Skeletal muscle cell (primary cell): Measurements from ENCODE around the gene CR1.
"Not testable (repeated sequence)": the region's sequence is repeated elsewhere in the genome, so short reads cannot be mapped to it uniquely, and the experiment has no call there.

ENCODE experiments used
- DNase-seq: peaks from one replicate; pipeline ENCODE4 v3.0.0-alpha.2; 2010; ENCODE audit warnings: low read depth
- H3K4me3 ChIP-seq: 2 replicates; pipeline ENCODE4 v1.5.1; 2011; ENCODE audit warnings: low read depth, mild to moderate bottlenecking, control low read depth, low read length, moderate library complexity

CR1 gene

DNA sequence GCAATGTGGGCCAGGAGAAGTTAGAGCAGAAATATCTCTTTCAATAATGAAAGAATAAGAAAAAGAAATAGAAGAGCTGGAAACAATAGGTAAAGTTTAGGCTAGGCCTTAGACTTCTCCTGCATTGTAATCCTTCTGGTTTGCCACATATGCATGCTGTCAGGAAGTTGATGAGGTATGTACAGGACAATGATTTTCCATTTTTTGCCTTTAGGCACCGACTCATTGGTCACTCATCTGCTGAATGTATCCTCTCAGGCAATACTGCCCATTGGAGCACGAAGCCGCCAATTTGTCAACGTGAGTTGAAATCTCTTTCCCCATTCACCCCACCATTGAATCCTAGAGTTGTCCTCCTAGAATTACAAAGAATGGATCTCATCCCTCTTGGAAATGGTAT lies 79.4 kb downstream of the CR1 start:
- H3K4me3 ChIP-seq, DNase-seq: not testable (repeated sequence)

DNA sequence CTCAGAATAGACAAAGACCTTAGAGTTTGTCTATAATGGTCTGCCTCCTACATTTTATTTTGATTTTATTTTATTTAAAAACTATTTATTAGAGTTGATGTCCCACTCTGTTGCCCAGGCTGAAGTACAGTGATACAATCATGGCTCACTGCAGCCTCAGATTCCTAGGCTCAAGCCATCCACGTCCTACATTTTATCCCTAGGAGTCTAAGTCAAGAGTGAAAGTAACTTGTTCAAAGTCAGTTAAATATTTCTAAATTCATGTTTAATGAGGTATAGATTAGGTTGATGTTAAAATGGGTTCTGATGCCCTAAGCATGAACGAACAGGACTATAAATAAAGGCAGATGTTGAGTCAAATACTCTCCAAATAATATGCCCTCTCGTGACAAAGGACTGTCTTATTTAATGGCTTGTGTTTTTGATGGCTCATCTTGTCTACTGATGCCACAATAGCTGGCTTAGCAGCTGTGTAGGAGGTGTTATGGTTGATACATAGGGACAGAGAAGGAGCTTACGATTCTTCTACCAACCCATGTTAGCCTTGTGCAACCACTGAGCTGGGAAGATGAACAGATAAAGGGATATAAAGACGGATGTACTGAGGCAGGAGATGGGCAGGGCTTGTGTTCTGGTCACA lies 83.0 kb downstream of the CR1 start:
- H3K4me3 ChIP-seq = no peak overlapping the region
- no peak for DNase-seq

DNA sequence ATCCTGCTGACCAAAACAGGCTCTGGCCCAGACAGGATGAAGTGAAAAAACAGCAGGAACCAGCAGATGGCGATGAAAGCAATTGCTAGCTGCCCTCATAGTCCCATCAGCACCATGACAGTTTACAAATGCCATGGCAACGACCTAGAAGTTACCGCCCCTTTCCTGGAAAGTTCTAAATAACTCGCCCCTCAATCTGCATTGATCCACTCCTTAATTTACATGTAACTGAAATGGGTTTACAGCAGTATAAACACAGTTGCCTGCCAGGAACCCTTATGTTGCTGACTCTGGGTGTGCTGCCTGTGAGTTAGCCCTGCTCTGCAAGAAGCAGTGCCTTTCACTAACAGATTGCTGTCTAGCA lies 83.5 kb downstream of the CR1 start:
- peak; percentile 20 for DNase-seq

DNA sequence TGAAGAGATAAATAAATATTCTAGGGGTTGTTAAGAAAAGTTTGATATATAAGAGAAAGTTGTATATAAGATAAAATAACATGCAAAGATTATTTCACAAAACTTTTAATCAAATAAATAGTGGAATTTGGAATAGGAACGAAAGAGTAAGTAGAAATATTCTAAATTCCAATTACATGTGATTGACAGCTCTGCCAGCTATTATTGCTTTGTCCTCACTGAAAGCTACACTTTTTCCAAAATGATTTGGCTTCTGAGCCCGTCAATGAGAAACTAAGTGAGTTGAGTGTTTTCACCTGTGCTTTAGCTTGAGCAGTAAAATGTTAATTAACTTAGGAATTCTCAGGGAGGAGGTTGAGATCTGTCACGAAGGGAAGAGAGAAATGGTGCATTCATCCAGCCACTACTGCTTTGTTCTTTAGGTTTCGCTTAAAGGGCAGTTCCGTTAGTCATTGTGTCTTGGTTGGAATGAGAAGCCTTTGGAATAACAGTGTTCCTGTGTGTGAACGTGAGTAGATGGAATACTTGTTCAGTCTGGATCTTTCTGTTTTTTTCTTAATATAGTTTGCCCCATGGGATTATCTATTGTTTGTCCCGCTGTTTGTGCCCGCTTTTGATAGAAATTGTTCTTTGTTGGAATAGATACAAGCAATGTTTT lies 85.7 kb downstream of the CR1 start:
- no peak for DNase-seq
- H3K4me3 ChIP-seq = no peak overlapping the region

More for the DNA sequence above, 83.5 kb downstream of the CR1 start:
- no peak overlapping the region for H3K4me3 ChIP-seq

DNA sequence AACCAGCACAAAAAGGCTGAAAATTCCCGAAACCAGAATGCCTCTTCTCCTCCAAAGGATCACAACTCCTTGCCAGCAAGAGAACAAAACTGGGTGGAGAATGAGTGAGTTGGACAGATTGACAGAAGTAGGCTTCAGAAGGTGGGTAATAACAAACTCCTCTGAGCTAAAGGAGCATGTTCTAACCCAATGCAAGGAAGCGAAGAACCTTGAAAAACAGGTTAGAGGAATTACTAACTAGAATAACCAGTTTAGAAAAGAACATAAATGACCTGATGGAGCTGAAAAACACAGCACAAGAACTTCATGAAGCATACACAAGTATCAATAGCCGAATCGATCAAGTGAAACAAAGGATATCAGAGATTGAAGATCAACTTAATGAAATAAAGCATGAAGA lies 93.5 kb downstream of the CR1 start:
- not testable (repeated sequence) for DNase-seq, H3K4me3 ChIP-seq

DNA sequence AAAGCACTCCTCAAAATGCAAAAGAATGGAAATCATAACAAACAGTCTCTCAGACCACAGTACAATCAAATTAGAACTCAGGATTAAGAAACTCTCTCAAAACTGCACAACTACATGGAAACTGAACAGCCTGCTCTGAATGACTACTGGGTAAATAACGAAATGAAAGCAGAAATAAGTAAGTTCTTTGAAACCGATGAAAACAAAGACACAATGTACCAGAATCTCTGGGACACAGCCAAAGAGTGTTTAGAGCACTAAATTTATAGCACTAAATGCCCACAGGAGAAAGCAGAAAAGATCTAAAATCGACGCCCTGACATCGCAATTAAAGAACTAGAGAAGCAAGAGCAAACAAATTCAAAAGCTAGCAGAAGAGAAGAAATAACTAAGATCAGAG lies 95.2 kb downstream of the CR1 start:
- DNase-seq, H3K4me3 ChIP-seq: not testable (repeated sequence)

DNA sequence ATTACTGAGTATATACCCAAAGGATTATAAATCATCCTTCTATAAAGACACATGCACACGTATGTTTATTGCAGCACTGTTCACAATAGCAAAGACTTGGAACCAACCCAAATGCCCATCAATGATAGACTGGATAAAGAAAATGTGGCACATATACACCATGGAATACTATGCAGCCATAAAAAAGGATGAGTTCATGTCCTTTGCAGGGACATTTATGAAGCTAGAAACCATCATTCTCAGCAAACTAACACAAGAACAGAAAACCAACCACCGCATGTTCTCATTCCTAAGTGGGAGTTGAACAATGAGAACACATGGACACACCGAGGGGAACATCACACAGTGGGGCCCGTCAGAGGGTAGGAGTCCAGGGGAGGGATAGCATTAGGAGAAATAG lies 98.1 kb downstream of the CR1 start:
- not testable (repeated sequence) for DNase-seq, H3K4me3 ChIP-seq

DNA sequence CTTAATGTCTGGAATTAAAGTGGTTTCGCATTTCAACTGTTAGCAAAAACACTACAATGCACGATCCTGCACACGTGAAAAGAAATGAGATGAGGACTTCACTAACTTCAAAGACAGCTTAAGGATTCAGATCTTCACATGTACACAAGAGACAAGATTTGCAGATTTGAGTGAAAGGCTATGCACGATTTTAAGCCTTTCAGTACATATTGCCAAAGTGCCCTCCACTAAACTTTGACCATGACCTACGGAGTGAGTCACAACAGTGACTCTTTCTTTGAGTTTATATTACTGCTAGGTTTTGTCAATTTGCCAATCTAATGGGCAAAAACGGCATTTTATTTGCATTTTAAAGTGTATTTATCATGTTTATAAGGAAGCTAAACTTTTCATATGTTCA lies 107.8 kb downstream of the CR1 start:
- no peak overlapping the region for H3K4me3 ChIP-seq
- DNase-seq = peak; percentile 22

DNA sequence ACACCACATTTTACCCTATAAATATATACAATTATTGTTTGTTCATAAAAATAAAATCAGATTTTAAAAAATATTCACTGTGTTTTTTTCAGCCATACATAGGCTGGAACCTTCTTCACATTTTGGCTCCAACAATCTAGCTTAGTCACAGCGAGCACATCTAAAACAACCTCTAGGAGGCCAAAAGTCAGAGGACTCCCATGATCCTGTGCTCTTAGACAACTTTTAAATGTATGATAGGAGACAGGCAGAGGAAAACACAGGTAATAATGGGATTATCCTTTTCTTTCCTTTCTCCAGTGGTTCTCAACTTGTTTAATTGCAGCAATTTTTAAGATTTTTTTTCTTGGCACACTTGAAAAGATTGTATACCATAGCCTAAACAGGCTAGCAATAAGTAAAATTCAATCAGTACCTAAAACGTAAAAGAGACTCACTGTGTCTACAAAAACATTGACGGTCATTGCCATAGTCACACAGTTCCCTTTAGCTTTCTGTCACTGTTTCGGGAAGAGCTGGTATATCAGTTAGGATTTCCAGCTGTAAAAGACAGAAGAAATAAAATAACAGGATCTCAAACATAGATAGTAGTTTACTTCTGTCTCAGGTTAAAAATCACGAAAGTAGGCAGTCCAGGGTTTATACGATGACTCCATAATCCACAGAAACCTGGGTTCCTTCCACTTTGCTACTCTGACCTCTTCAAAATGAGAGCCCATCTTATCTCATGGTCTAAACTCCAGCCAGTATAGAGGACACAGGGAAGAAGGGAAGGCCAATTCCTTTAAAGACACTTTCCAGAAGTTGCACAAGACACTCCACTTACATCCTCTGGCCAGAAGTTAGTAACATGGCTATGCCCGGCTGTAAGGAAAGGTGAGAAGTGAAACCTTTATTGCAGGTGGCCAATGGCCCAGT lies 109.7 kb downstream of the CR1 start:
- DNase-seq = no peak
- H3K4me3 ChIP-seq = no peak overlapping the region

DNA sequence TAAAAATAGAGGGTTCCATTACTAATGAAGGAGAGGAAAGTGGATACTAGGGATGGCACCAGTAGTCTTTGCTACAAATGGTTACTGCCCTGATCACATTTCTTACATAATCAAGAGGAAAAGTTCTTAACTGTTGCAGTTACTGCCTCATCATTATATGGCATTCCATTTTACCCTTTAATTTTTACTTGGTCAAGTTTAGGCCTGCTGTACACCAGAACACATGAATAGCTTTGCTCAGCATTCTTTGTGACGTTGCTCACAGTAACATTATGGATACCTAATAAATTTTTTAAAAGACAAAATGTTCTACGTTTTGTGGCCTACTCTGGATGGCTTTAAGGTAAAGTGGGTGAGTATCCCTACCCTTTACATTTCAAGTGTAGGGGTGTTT lies 110.4 kb downstream of the CR1 start:
- H3K4me3 ChIP-seq = no peak overlapping the region
- no peak for DNase-seq

DNA sequence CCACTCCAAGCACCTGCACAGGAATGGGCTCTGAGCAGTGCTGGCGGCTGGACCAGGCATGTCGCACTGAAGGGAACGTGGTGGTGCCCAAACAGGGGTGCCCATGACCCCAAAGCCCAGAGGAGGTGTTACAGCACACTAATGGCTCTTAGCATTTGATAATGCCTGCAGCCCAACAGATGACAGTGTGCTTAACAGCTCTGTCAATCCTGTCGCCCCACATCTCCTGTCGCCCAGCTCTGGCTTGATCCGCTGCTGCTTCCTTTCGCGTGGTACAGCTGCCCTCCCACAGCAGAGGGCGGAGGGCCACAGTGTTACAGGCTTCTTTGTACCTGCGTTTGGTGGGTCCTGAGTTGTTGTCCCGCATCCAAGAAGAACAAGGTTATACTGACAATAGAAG lies 116.8 kb downstream of the CR1 start:
- DNase-seq = no peak
- no peak overlapping the region for H3K4me3 ChIP-seq

DNA sequence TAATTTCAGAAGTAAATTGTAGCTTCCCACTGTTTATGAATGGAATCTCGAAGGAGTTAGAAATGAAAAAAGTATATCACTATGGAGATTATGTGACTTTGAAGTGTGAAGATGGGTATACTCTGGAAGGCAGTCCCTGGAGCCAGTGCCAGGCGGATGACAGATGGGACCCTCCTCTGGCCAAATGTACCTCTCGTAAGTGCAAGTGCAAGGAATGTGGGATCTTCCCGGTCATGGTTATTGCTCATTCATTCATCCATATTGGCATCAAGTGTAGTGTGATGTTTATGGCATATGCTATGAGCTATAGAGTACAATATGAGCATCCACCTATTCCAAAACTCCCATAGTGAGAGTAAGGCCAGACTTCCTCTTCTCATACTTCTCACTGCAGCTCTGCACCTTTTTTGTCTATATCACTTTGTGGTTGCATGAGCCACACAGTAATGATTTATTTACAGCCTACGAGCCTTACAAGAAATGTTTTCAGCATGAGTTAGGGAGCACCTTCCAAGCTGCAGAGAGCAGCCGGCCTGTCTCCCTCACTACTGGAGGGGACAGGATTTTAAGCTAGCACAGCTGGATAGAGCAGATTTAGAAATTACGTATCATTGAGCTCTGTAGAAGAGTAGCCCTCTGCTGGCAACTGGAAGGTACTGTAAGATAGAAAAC lies 124.0 kb downstream of the CR1 start:
- no peak overlapping the region for H3K4me3 ChIP-seq
- DNase-seq = peak; percentile 7

DNA sequence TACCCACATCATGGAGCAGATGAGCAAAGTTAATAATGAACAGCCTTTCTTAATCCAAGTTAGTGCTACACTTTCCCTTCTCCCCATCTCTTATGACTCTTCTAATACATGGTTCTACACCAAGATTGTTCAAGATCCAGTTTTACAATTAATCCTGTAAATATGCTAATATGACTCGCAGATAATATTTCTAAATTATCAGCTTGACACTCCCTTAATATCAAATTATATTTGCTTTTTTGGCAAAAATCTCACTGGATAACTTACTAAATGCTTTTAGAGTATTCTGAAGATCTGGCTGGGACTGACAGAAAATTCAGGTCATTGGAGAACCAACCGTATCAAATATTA lies 124.6 kb downstream of the CR1 start:
- no peak overlapping the region for H3K4me3 ChIP-seq
- no peak for DNase-seq

DNA sequence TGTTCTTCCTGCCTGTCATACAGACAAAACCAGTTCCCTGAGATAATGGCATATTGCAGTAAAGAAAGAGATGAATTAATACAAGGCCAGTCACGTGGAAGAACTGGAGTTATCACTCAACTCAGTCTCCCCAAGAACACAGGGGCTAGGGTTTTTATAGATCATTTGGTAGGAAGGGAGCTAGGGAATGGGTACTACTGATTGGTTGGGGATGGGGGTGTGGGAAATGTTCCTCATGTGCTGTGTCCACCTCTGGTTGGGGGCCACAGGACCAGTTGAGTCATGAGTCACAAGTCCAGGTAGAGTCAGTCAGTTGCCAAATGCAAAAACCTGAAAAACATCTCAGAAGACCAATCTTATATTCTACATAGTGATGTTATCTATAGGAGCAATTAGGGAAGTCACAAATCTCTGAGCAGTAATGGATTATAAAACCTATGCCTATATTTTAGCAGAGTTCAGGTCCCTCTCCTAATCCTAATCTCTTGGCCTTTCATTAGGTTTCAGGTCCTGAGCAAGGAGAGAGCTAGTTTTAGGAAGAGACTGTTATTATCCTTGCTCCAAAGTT lies 129.6 kb downstream of the CR1 start:
- H3K4me3 ChIP-seq, DNase-seq: not testable (repeated sequence)

DNA sequence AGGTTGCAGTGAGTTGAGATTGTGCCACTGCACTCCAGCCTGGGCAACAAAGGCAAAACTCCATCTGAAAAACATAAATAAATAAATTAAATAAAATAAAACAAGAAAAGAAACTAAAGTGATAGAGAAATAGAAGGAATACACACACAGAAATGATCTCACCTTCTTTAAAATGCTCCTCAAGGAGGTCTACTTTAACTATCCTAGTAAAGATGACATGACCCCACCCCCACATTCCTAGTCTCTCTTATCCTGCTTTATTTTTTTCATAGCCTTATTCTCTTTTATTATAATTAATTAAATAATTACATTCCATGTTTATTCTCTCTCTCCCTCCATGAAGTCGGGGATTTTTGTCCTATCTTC lies 131.0 kb downstream of the CR1 start:
- DNase-seq = no peak
- H3K4me3 ChIP-seq = no peak overlapping the region

DNA sequence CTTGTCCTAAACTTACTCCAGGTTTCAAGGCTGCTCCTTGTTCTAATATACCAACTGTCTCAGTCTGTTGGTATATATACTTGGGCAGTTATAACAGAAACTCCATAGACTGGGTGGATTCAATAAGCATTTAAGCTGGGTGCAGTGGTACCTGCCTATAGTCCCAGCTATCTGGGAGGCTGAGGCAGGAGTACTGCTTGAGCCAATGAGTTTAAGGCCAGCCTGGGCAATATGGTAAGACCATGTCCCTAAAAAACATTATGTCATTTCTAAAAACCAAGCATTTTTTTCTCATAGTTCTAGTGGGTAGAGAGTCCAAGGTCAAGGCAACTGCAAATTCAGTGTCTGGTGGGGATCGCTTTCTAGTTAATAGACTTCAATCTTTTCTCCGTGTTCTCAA lies 131.5 kb downstream of the CR1 start:
- no peak overlapping the region for H3K4me3 ChIP-seq
- DNase-seq = no peak

DNA sequence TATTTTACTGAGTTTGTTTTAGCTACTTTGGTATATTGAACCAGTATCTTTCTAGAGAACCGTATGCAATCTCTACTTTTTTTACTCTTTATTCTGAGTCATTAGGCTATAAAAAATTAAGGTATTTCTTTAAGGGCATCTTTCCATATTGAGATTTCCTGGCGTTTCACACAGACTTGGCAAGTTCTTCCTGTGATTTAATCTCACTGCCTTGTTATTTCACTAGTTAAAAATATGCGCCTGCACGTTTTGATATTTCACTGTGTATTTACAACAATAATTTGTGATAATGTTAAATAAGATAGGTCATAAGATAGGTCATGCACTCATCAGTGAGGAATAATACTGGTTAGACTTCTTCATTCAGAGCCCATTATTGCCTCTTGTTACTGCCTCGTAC lies 132.8 kb downstream of the CR1 start:
- H3K4me3 ChIP-seq = no peak overlapping the region
- no peak for DNase-seq

DNA sequence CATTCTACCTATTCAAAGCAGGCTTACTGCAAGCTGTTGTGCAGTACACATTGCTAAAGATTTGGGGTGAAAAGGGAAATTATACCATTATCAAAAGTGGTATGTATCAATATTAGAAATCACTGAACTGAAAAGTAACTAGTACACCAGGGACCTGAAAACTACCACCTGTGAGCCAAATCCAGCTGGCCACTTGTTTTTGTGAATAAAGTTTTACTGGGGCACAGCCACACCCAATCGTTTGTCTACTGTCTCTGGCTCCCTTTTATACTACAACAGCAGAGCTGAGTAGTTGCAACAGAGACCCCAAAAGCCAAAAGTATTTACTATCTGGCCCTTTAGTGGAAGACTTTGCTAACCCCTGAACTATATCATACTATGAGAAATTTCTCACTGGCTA lies 135.2 kb downstream of the CR1 start:
- H3K4me3 ChIP-seq = no peak overlapping the region
- DNase-seq = no peak

DNA sequence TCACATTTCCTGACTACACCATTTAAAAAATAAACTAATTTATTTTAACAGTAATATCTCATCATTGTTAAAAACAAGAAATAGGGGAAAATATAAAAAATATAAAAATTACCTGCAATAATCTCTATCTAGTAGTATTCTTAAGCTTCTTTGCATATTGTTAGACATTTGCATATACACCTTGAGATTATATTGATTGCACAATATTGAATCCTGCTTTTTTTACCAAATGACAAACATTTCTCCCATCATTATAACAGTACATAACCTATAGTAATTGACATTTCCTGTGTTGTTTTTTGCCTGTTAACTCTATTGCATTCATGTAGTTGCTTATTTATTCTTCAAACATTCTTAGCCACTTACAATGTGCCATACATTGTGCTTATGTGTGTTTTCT lies 137.3 kb downstream of the CR1 start:
- DNase-seq = no peak
- no peak overlapping the region for H3K4me3 ChIP-seq
